ENCODE results near the gene IL23R. TPM values are rescaled to one million over a fixed set of nuclear protein-coding genes. Genes with fewer than 3 reads are reported as not detected.
A peak's percentile ranks its signal among the peaks of the same experiment; 100 is the strongest.

Gene IL23R
- total RNA-seq, 2 experiments from 2014 or later, result 0.08 to 0.14 TPM

DNA sequence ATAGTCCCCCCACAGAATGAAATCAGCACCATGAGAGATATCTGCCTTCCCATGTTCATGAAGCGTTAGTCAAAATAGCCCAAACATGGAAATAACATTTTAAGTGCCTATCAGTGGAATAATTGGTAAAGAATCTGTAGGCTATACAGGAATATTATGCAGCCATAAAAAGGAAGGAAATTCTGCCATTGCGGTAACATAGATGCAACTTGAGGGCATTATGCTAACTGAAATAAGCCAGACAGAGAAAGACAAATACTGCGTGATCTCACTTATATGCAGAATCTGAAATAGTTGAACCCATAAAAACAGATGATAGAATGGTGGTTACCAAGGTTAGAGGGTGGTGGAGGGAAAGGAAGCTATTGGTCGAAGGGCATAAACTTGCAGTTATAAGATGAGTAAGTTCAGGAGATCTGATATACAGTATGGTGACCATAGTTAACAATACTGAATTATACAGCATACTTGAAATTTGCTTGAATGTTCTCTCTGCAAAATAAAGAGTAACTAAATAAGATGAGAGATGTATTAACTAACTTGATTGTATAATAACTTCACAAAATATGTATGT lies 699 bp upstream of the IL23R start:
- CTCF ChIA-PET, result interaction anchor here (0.8 to 1.7 kb wide), 3 partner anchors 15 to 47 kb away, joined by 3 to 6 read pairs (median 4); no protein-coding TSS in a partner anchor

DNA sequence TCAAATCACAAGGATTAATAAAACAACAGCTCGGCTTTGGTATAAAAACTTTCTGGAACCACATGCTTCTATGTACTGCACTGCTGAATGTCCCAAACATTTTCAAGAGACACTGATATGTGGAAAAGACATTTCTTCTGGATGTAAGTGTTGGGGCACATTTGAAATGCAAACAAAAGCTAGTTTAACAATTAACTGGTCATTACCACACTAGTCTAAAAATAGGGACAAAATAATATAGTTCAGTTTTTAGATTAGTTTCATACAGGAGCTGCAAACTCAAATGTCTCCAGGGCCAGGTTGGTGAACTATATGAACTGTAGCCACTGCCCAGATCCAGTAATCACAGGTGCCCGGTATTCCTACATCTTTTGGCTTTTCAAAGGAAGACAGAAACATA lies 3.2 kb downstream of the IL23R start:
- no peaks in the 10 kb centered on the region for H3K27me3 Mint-ChIP-seq
- POLR2A ChIA-PET, result no interaction called here

More for the DNA sequence above, 699 bp upstream of the IL23R start:
- no peak overlapping the region for H3K27ac ChIP-seq (ENCODE audit: low read depth in 1 of 2, low read length in 2 of 2)
- peaks cover 14% of the 10 kb centered on the region for H3K4me1 ChIP-seq (ENCODE audit: insufficient read depth, low read length)
- H3K9me3 ChIP-seq (ENCODE audit: control insufficient read depth in 1 of 2, insufficient read depth in 1 of 2, low read length in 2 of 2), result no peaks in the 10 kb centered on the region
- H3K27me3 ChIP-seq (ENCODE audit: control insufficient read depth in 1 of 2, insufficient read depth in 2 of 2, low read length in 2 of 2), result peaks cover 0 to 3% of the 10 kb centered on the region in 2 experiments
- H3K36me3 ChIP-seq (ENCODE audit: insufficient read depth, low read length), result no peaks in the 10 kb centered on the region
- peaks cover 30% of the 10 kb centered on the region for H3K4me1 Mint-ChIP-seq (ENCODE audit: low read depth)
- H3K4me3 Mint-ChIP-seq, result no peak overlapping the region
- POLR2A ChIA-PET, result interaction anchor here (1.0 kb wide), 1 partner anchor 15 kb away, joined by 3 read pairs; no protein-coding TSS in a partner anchor
- ATAC-seq (ENCODE audit: poor library complexity), result no peak
- no peak for DNase-seq
- peaks cover 6% of the 10 kb centered on the region for H3K27me3 Mint-ChIP-seq
- H3K36me3 Mint-ChIP-seq (ENCODE audit: low read depth), result no peaks in the 10 kb centered on the region
- H3K9me3 Mint-ChIP-seq, result no peaks in the 10 kb centered on the region
- no peak overlapping the region for H3K4me3 ChIP-seq (ENCODE audit: low read length)
- H3K27ac Mint-ChIP-seq, result no peak overlapping the region
- TF ChIP-seq, protein P1, sequence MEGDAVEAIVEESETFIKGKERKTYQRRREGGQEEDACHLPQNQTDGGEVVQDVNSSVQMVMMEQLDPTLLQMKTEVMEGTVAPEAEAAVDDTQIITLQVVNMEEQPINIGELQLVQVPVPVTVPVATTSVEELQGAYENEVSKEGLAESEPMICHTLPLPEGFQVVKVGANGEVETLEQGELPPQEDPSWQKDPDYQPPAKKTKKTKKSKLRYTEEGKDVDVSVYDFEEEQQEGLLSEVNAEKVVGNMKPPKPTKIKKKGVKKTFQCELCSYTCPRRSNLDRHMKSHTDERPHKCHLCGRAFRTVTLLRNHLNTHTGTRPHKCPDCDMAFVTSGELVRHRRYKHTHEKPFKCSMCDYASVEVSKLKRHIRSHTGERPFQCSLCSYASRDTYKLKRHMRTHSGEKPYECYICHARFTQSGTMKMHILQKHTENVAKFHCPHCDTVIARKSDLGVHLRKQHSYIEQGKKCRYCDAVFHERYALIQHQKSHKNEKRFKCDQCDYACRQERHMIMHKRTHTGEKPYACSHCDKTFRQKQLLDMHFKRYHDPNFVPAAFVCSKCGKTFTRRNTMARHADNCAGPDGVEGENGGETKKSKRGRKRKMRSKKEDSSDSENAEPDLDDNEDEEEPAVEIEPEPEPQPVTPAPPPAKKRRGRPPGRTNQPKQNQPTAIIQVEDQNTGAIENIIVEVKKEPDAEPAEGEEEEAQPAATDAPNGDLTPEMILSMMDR (IDR thresholded peaks at IDR 0.05), result no peak
- intact Hi-C loops (cut with DNase I, micrococcal nuclease), result loop anchor here in 1 of 2 experiments (2.0 to 5.0 kb wide), 2 partner anchors 31 to 47 kb away; no protein-coding TSS in a partner anchor

DNA sequence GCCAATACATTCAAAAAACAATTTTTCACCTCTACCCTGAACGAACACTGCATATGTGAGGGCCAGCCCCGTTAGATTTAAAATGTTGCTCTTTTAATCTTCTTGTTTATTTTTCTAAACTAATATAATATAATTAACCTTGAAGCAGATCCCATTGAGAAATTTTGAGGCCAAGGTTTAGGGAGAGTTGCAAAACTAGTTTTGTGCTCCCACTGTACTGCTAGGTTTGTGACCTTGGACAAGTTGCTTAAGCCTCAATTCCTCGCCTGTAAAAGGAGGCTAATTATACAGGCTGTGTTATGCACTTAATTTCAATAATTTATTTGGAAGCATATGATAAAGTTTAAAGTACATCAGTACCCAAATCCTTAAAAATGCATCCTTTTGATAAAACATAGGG lies 3.7 kb downstream of the IL23R start:
- H3K9me3 Mint-ChIP-seq, result no peaks in the 10 kb centered on the region
- peaks cover 0 to 3% of the 10 kb centered on the region in 2 experiments for H3K27me3 ChIP-seq (ENCODE audit: control insufficient read depth in 1 of 2, insufficient read depth in 2 of 2, low read length in 2 of 2)
- H3K27ac ChIP-seq (ENCODE audit: low read depth in 1 of 2, low read length in 2 of 2), result no peak overlapping the region
- H3K4me3 ChIP-seq (ENCODE audit: low read length), result no peak overlapping the region
- intact Hi-C loops (cut with DNase I, micrococcal nuclease), result loop anchor here (2.0 to 5.0 kb wide), 2 partner anchors 25 to 42 kb away; no protein-coding TSS in a partner anchor
- no peak overlapping the region for H3K27ac Mint-ChIP-seq
- H3K4me1 Mint-ChIP-seq (ENCODE audit: low read depth), result peaks cover 55% of the 10 kb centered on the region
- no peaks in the 10 kb centered on the region for H3K9me3 ChIP-seq (ENCODE audit: control insufficient read depth in 1 of 2, insufficient read depth in 1 of 2, low read length in 2 of 2)
- ChIA-PET POLR2A (interaction anchor here (1.2 to 1.8 kb wide), 5 partner anchors 45 to 400 kb away, joined by 3 to 9 read pairs (median 5); partner anchors contain the start of genes DNAI4, MIER1 and SLC35D1), CTCF (interaction anchor here (1.4 kb wide), 1 partner anchor 21 kb away, joined by 8 read pairs; no protein-coding TSS in a partner anchor)
- no peak overlapping the region for H3K4me3 Mint-ChIP-seq
- DNase-seq, result no peak
- H3K27me3 Mint-ChIP-seq, result no peaks in the 10 kb centered on the region
- TF ChIP-seq, protein P1 (IDR thresholded peaks at IDR 0.05), result no peak
- no peaks in the 10 kb centered on the region for H3K36me3 ChIP-seq (ENCODE audit: insufficient read depth, low read length)
- H3K4me1 ChIP-seq (ENCODE audit: insufficient read depth, low read length), result peaks cover 17% of the 10 kb centered on the region
- H3K36me3 Mint-ChIP-seq (ENCODE audit: low read depth), result no peaks in the 10 kb centered on the region
- no peak for ATAC-seq (ENCODE audit: poor library complexity)

More for the DNA sequence above, 3.2 kb downstream of the IL23R start:
- Mint-ChIP-seq H3K4me1 (ENCODE audit: low read depth) (peaks cover 57% of the 10 kb centered on the region), H3K4me3 (peak overlapping the region; percentile 34), H3K9me3 (no peaks in the 10 kb centered on the region), H3K36me3 (ENCODE audit: low read depth) (no peaks in the 10 kb centered on the region), H3K27ac (no peak overlapping the region)
- Histone ChIP-seq H3K27me3 (ENCODE audit: control insufficient read depth in 1 of 2, insufficient read depth in 2 of 2, low read length in 2 of 2) (peaks cover 0 to 3% of the 10 kb centered on the region in 2 experiments), H3K36me3 (ENCODE audit: insufficient read depth, low read length) (no peaks in the 10 kb centered on the region), H3K4me1 (ENCODE audit: insufficient read depth, low read length) (peaks cover 19% of the 10 kb centered on the region), H3K9me3 (ENCODE audit: control insufficient read depth in 1 of 2, insufficient read depth in 1 of 2, low read length in 2 of 2) (no peaks in the 10 kb centered on the region), H3K27ac (ENCODE audit: low read depth in 1 of 2, low read length in 2 of 2) (no peak overlapping the region), H3K4me3 (ENCODE audit: low read length) (no peak overlapping the region)
- no peak for DNase-seq
- ATAC-seq (ENCODE audit: poor library complexity), result no peak
- intact Hi-C loops (cut with DNase I, micrococcal nuclease), result loop anchor here in 1 of 2 experiments (5.0 kb wide), 1 partner anchor 43 kb away; no protein-coding TSS in a partner anchor
- TF ChIP-seq, protein P1 (IDR thresholded peaks at IDR 0.05), result no peak
- CTCF ChIA-PET, result no interaction called here
